Measurements from ENCODE around the gene CDH2. TPM values are rescaled to one million over a fixed set of nuclear protein-coding genes. Genes with fewer than 3 reads are reported as not detected.

The CDH2 gene
- total and polyA plus RNA-seq, 9 donors = 2.9 to 78.3 (median 11.2) TPM

- H3K36me3 ChIP-seq = no peaks in the 10 kb centered on the region
- TF ChIP-seq POLR2A (IDR thresholded peaks at IDR 0.05) (no peak), CTCF (IDR thresholded peaks at IDR 0.05) (no peak), EP300 (IDR thresholded peaks at IDR 0.05) (no peak)
- H3K4me1 ChIP-seq (ENCODE audit: insufficient read depth) = no peaks in the 10 kb centered on the region
- no peaks in the 10 kb centered on the region for H3K27me3 ChIP-seq
- no peak for DNase-seq
- H3K9me3 ChIP-seq = no peaks in the 10 kb centered on the region
- WGBS, 3 donors = 80 to 87% (median 81%) methylated on average over 1 of the region's 1 CpG
- H3K4me3 ChIP-seq = no peak overlapping the region
- intact Hi-C loops (cut with DNase I) = no loop called here
- no peak overlapping the region for H3K27ac ChIP-seq
Measured at GRCh38 chr18:27970321-27970720, 206.6 kb downstream of the CDH2 start.

GRCh38 chr18:27969206-27969605, 207.7 kb downstream of the CDH2 start:
- H3K4me3 ChIP-seq = no peak overlapping the region
- H3K4me1 ChIP-seq (ENCODE audit: insufficient read depth) = no peaks in the 10 kb centered on the region
- 78 to 91% (median 91%) methylated on average over 1 of the region's 1 CpG for WGBS, 3 donors
- TF ChIP-seq POLR2A (IDR thresholded peaks at IDR 0.05) (no peak), EP300 (IDR thresholded peaks at IDR 0.05) (no peak), CTCF (IDR thresholded peaks at IDR 0.05) (no peak)
- H3K9me3 ChIP-seq = no peaks in the 10 kb centered on the region
- H3K27ac ChIP-seq = no peak overlapping the region
- no peak for DNase-seq
- H3K36me3 ChIP-seq = no peaks in the 10 kb centered on the region
- no peaks in the 10 kb centered on the region for H3K27me3 ChIP-seq
- intact Hi-C loops (cut with DNase I) = no loop called here

- H3K9me3 ChIP-seq = no peaks in the 10 kb centered on the region
- TF ChIP-seq CTCF (IDR thresholded peaks at IDR 0.05) = no peak
- TF ChIP-seq EP300 (IDR thresholded peaks at IDR 0.05) = no peak
- no peak for TF ChIP-seq POLR2A (IDR thresholded peaks at IDR 0.05)
- intact Hi-C loops (cut with DNase I) = no loop called here
- no peaks in the 10 kb centered on the region for H3K36me3 ChIP-seq
- no peak overlapping the region for H3K4me3 ChIP-seq
- H3K27me3 ChIP-seq = no peaks in the 10 kb centered on the region
- no peaks in the 10 kb centered on the region for H3K4me1 ChIP-seq (ENCODE audit: insufficient read depth)
- no peak for DNase-seq
- WGBS, 3 donors = 44 to 49% (median 45%) methylated on average over 4 of the region's 4 CpGs
- H3K27ac ChIP-seq = no peak overlapping the region
Measured at GRCh38 chr18:27967913-27968824, 208.8 kb downstream of the CDH2 start.

- DNase-seq = no peak
- 87 to 97% (median 93%) methylated on average over 4 of the region's 4 CpGs for WGBS, 3 donors
- no peaks in the 10 kb centered on the region for H3K4me1 ChIP-seq (ENCODE audit: insufficient read depth)
- H3K27ac ChIP-seq = no peak overlapping the region
- TF ChIP-seq EP300 (IDR thresholded peaks at IDR 0.05) = no peak
- TF ChIP-seq POLR2A (IDR thresholded peaks at IDR 0.05) = no peak
- TF ChIP-seq CTCF (IDR thresholded peaks at IDR 0.05) = no peak
- intact Hi-C loops (cut with DNase I) = no loop called here
- no peaks in the 10 kb centered on the region for H3K36me3 ChIP-seq
- no peaks in the 10 kb centered on the region for H3K27me3 ChIP-seq
- no peak overlapping the region for H3K4me3 ChIP-seq
- no peaks in the 10 kb centered on the region for H3K9me3 ChIP-seq
Measured at GRCh38 chr18:27966881-27967280, 210.0 kb downstream of the CDH2 start.

Data from ovary (tissue), 9 donors.